Measurements from ENCODE around the gene SPC25.

DNA sequence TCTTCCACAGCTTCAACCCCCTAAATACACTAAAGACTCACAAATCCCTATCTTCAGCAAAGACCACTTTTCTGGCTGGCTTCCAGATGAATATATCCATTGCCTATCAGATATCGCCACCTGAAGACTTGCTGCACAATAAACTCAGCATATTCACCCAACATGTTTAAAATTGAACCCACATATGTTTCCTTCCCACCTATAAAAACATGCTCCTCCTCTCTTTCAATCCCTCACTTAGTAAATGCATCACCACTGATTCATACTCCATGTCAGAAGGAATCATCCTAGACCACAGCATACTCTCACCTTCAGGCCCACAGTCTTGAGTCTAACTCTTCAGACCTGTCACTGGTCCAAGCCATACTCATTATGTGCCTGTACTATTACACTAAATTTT lies 5.3 kb downstream of the SPC25 start:
- TF ChIP-seq, protein P1, sequence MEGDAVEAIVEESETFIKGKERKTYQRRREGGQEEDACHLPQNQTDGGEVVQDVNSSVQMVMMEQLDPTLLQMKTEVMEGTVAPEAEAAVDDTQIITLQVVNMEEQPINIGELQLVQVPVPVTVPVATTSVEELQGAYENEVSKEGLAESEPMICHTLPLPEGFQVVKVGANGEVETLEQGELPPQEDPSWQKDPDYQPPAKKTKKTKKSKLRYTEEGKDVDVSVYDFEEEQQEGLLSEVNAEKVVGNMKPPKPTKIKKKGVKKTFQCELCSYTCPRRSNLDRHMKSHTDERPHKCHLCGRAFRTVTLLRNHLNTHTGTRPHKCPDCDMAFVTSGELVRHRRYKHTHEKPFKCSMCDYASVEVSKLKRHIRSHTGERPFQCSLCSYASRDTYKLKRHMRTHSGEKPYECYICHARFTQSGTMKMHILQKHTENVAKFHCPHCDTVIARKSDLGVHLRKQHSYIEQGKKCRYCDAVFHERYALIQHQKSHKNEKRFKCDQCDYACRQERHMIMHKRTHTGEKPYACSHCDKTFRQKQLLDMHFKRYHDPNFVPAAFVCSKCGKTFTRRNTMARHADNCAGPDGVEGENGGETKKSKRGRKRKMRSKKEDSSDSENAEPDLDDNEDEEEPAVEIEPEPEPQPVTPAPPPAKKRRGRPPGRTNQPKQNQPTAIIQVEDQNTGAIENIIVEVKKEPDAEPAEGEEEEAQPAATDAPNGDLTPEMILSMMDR (conservative IDR thresholded peaks at IDR 0.05), result no peak
- TF ChIP-seq EZH2 (IDR thresholded peaks at IDR 0.05; ENCODE audit: low read depth), result no peak

Measured in PC-9 (cell line).